Activated CD4-positive, alpha-beta T cell treated with anti-CD3 and anti-CD28 coated beads for 36 hours (primary cell): ENCODE measurements around the gene EIF5B. TPM values are rescaled to one million over a fixed set of nuclear protein-coding genes. Genes with fewer than 3 reads are reported as not detected.
A peak's percentile ranks its signal among the peaks of the same experiment; 100 is the strongest.
"Not testable (repeated sequence)": the region's sequence is repeated elsewhere in the genome, so short reads cannot be mapped to it uniquely, and the experiment has no call there.

ENCODE experiments used
- ATAC-seq: fragments of 200-7000 bp; cut with Tn5 transposase; one replicate; pipeline ENCODE4 v1.10.0; 2021; ENCODE audit warnings: mild to moderate bottlenecking, moderate library complexity
- CTCF ChIA-PET: fragments of 350-600 bp; sonication (Branson Sonifier 250); formaldehyde crosslinking; loops from one replicate; lab custom pipeline; 2021; ENCODE audit warnings: antibody characterized with exemption; lab: Charles Lee
- POLR2A ChIA-PET: fragments of 350-600 bp; sonication (Branson Sonifier 250); formaldehyde crosslinking; loops from one replicate; lab custom pipeline; 2021; ENCODE audit warnings: antibody characterized with exemption, inconsistent platforms; lab: Charles Lee
- DNase-seq: peaks from one replicate; pipeline ENCODE4 v3.0.0-alpha.2; 2020
- H3K27ac Mint-ChIP-seq: one replicate; pipeline ENCODE4 v1.8.0; 2021; ENCODE audit warnings: mixed read lengths
- H3K27me3 Mint-ChIP-seq: one replicate; pipeline ENCODE4 v1.8.0; 2021; ENCODE audit warnings: mixed read lengths
- H3K36me3 Mint-ChIP-seq: one replicate; pipeline ENCODE4 v1.8.0; 2021; ENCODE audit warnings: low read depth, mixed read lengths
- H3K4me1 Mint-ChIP-seq: one replicate; pipeline ENCODE4 v1.8.0; 2021; ENCODE audit warnings: mixed read lengths
- H3K4me3 Mint-ChIP-seq: one replicate; pipeline ENCODE4 v1.8.0; 2021; ENCODE audit warnings: mild to moderate bottlenecking, moderate library complexity, mixed read lengths
- H3K9me3 Mint-ChIP-seq: one replicate; pipeline ENCODE4 v1.8.0; 2021; ENCODE audit warnings: low read depth, mixed read lengths
- intact Hi-C, 2 experiments: fragments of 100-400 bp; cut with DNase I in 1 of 2; cut with micrococcal nuclease in 1 of 2; formaldehyde crosslinking; loops; one replicate each; pipeline versions ENCODE4 v1.14.2 to v1.15.1; 2022 to 2024; cut with DNase I, micrococcal nuclease
- total RNA-seq, 2 experiments: library from RNA; stranded (reverse); gene quantifications; one replicate each; pipeline ENCODE4 v1.2.3, GENCODE V29; 2021

The EIF5B gene
- total RNA-seq, 2 experiments from 2014 or later, result 79.0 to 95.4 TPM

DNA sequence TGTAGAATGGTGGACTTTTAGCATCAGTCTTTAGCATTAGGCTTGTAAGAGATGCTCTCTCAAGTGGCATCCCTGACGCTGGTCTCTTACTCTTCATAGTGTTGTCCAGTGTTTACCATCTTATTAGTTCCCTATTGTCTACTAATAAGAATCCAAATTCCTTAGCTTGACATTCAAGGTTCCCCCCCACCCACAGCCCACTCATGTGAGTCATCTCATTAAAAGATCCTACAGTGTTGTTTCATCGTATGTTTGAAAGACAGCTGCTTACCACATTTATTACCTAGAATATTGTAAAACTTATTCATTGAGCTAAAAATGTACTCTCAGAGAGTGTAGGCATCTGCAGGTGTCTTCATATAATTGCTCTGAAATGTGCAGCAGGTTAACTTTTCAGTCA lies 28.5 kb downstream of the EIF5B start:
- no peaks in the 10 kb centered on the region for H3K4me1 Mint-ChIP-seq
- H3K36me3 Mint-ChIP-seq, result peaks cover 59% of the 10 kb centered on the region
- ChIA-PET POLR2A (interaction anchor here (0.6 kb wide), 1 partner anchor 315 kb away, joined by 3 read pairs; no protein-coding TSS in a partner anchor), CTCF (interaction anchor here (0.7 to 2.0 kb wide), 6 partner anchors 8 to 31 kb away, joined by 3 to 6 read pairs (median 4); partner anchors contain the start of gene TXNDC9)
- no peak overlapping the region for H3K4me3 Mint-ChIP-seq
- DNase-seq (no peak), ATAC-seq (no peak)
- no peaks in the 10 kb centered on the region for H3K9me3 Mint-ChIP-seq
- no peak overlapping the region for H3K27ac Mint-ChIP-seq
- no peaks in the 10 kb centered on the region for H3K27me3 Mint-ChIP-seq
- intact Hi-C loops, result no loop called here

DNA sequence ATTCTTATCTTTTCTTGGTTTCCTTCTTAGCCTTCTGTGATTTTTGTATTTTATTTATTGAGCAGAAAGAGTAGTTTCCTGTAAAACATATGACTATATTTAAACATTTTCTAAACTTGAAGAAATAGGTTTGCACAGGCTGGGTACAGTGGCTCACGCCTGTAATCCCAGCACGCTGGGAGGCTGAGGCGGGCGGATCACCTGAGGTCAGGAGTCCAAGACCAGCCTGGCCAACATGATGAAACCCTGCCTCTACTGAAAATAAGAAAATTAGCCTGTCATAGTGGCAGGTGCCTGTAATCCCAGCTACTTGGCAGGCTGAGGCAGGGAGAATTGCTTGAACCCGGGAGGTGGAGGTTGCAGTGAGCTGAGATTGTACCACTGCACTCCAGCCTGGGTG lies 31.7 kb downstream of the EIF5B start:
- H3K36me3 Mint-ChIP-seq, result peaks cover 63% of the 10 kb centered on the region
- CTCF ChIA-PET, H3K4me1 Mint-ChIP-seq, intact Hi-C loops, H3K9me3 Mint-ChIP-seq, H3K27ac Mint-ChIP-seq, H3K27me3 Mint-ChIP-seq, ATAC-seq, H3K4me3 Mint-ChIP-seq, DNase-seq: not testable (repeated sequence)
- POLR2A ChIA-PET, result interaction anchor here (0.6 kb wide), 1 partner anchor 18 kb away, joined by 3 read pairs; no protein-coding TSS in a partner anchor

DNA sequence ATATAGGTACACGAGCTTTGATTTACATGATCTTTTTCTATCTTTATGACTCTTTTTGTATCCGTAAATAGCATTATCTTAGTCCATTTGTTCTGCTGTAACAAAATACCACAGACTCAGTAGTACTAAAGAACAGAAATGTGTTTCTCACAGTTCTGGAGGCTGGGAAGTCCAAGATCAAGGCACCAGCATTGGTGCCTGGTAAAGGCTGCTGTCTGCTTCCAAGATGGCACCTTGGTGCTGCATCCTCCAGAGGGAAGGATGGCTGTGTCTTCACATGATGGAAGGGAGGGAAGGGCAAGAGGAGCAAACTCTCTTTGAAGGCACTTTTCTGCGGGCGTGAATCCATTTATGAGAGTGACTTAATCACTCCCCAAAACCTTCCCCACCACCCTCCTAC lies 36.0 kb downstream of the EIF5B start:
- no peak overlapping the region for H3K4me3 Mint-ChIP-seq

DNA sequence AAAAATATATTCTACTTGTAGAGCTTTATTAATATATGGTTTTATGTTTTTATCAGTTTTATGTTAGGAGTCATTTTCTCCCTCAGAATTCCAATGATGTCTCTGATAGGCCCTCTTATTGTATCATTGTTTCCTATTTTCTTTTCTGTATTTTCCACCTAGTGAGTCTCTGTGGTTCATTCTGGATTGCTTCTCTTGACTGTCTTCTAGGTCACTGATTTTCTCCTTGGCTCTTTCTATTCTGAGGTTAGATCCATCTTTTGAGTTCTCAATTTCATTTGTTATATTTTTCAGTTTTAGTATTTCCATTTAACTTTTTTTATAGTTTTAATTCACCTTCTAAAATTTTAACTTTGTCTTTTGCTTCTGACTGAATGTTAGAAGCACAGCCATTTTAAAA lies 37.6 kb downstream of the EIF5B start:
- intact Hi-C loops, result no loop called here
- Mint-ChIP-seq H3K4me1 (peaks cover 28% of the 10 kb centered on the region), H3K4me3 (no peak overlapping the region), H3K27me3 (no peaks in the 10 kb centered on the region), H3K9me3 (peaks cover 7% of the 10 kb centered on the region), H3K36me3 (peaks cover 72% of the 10 kb centered on the region), H3K27ac (peak overlapping the region; percentile 11)
- ChIA-PET CTCF (interaction anchor here (0.6 to 1.5 kb wide), 3 partner anchors 10 to 116 kb away, joined by 3 to 5 read pairs (median 3); no protein-coding TSS in a partner anchor), POLR2A (no interaction called here)
- ATAC-seq, result no peak
- no peak for DNase-seq

More for the DNA sequence above, 36.0 kb downstream of the EIF5B start:
- H3K27me3 Mint-ChIP-seq, result no peaks in the 10 kb centered on the region
- ATAC-seq, result no peak
- intact Hi-C loops, result no loop called here
- peaks cover 72% of the 10 kb centered on the region for H3K36me3 Mint-ChIP-seq
- POLR2A ChIA-PET, result interaction anchor here (0.6 kb wide), 1 partner anchor 211 kb away, joined by 4 read pairs; no protein-coding TSS in a partner anchor
- DNase-seq, result no peak
- CTCF ChIA-PET, result interaction anchor here (1.2 to 2.3 kb wide), 3 partner anchors 16 to 118 kb away, joined by 3 to 7 read pairs (median 4); partner anchors contain the start of gene TXNDC9
- peaks cover 22% of the 10 kb centered on the region for H3K4me1 Mint-ChIP-seq
- peak overlapping the region; percentile 8 for H3K27ac Mint-ChIP-seq
- peaks cover 7% of the 10 kb centered on the region for H3K9me3 Mint-ChIP-seq

DNA sequence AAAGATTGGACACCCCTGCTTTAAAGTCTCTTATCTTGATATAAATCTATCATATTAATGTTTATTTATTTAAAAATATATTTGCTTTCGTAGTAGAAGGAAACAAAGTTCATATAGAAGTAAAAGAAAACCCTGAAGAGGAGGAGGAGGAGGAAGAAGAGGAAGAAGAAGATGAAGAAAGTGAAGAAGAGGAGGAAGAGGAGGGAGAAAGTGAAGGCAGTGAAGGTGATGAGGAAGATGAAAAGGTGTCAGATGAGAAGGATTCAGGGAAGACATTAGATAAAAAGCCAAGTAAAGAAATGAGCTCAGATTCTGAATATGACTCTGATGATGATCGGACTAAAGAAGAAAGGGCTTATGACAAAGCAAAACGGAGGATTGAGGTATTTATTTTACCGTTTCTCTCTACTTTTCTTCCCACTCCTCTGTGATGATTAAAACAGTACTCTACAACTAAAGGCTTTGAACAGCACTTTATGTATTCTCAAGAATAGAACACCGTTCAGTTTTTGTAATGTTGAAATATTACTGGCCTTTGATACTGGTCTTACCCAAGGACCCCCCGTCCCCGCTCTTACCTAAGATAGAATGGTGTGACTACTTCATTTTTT lies 39.2 kb downstream of the EIF5B start:
- Mint-ChIP-seq H3K4me1 (peaks cover 40% of the 10 kb centered on the region), H3K27ac (peak overlapping the region; percentile 63), H3K9me3 (peaks cover 7% of the 10 kb centered on the region), H3K36me3 (peaks cover 78% of the 10 kb centered on the region), H3K4me3 (no peak overlapping the region), H3K27me3 (no peaks in the 10 kb centered on the region)
- DNase-seq (no peak), ATAC-seq (peak; percentile 63)
- intact Hi-C loops, result loop anchor here in 1 of 2 experiments (2.0 kb wide), 1 partner anchor 28 kb away; no protein-coding TSS in a partner anchor
- ChIA-PET POLR2A (no interaction called here), CTCF (interaction anchor here (2.1 kb wide), 1 partner anchor 11 kb away, joined by 6 read pairs; no protein-coding TSS in a partner anchor)

DNA sequence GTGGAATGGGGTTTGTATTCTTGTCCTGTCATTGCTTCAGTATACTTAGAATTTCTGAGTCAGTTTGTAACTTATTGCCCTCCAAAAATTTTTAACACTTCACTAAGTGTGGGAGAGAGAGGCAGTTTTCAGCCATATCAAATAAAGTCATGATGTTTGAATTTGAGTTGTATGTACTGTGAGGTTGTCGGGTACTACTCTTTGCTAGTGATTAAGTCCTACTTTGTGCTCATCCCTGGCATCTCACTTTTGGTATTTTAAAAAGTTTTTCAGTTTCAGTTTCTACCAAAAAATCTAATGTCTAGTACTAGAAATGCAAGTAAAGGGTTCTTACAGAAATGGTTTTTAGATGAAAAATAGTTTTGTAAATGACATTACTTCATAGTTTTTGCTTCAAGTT lies 40.7 kb downstream of the EIF5B start:
- Mint-ChIP-seq H3K4me3 (no peak overlapping the region), H3K4me1 (peaks cover 40% of the 10 kb centered on the region), H3K9me3 (peaks cover 7% of the 10 kb centered on the region), H3K36me3 (peaks cover 77% of the 10 kb centered on the region), H3K27ac (peak overlapping the region; percentile 65), H3K27me3 (no peaks in the 10 kb centered on the region)
- DNase-seq, result no peak
- ATAC-seq, result peak; percentile 87
- intact Hi-C loops, result loop anchor here (1.0 to 2.0 kb wide), 2 partner anchors 29 to 42 kb away; partner anchors contain the start of gene TXNDC9 (in 1 of the 2)
- POLR2A ChIA-PET, result no interaction called here
- CTCF ChIA-PET, result interaction anchor here (0.6 to 0.8 kb wide), 3 partner anchors 41 to 673 kb away, joined by 3 to 4 read pairs (median 3); partner anchors contain the start of gene EIF5B

DNA sequence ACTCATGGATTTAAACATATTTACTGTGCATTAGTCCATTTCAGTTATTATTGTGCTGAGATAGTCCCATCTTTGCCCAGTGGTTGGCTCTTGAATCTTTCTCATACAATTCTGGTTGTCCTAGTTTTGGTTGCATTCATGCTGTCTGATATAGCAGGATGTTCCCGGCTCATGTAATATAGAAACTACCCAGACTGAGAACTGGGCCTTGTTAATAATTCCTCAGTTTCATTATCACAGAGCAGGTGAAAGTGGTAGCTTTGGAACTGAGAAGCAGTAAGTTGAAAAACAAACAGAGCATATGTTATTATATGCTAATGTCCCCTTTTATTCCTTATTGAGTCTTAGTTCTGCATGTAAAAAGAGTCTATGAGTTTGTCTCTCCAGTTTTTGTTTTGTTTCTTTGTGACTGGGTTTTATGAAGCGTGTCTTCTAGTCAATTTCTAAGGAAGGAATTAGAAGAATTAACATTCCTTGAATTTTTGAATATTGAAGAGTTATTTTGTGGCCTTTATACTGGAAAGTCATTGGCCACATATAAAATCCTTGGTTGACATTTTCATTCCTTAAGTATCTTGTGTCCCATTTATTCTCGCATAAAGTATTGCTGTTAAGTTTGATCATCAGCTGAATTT lies 43.3 kb downstream of the EIF5B start:
- ATAC-seq, result peak; percentile 27
- intact Hi-C loops, result no loop called here
- Mint-ChIP-seq H3K4me3 (no peak overlapping the region), H3K27ac (peak overlapping the region; percentile 59), H3K9me3 (no peaks in the 10 kb centered on the region), H3K4me1 (peaks cover 38% of the 10 kb centered on the region), H3K27me3 (no peaks in the 10 kb centered on the region), H3K36me3 (peaks cover 66% of the 10 kb centered on the region)
- ChIA-PET POLR2A (no interaction called here), CTCF (interaction anchor here (0.7 kb wide), 1 partner anchor 9 kb away, joined by 3 read pairs; no protein-coding TSS in a partner anchor)
- no peak for DNase-seq

DNA sequence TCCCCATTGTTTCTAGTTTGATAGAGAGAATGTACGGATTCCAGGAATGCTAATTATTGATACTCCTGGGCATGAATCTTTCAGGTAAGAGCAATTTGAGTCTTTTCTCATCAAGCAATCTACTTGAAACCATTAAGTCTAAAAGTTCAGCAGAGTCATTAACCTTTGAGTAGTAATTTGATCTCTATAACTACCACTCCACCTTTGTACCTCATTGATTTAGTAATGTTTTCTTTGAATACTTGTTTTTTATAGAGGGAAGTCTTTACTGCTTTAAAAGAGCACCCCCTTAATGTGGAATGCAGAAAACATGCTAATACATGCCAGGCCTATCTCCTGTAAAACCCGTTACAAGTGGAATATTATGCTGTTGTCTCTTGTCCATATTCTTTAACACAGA lies 45.0 kb downstream of the EIF5B start:
- H3K4me3 Mint-ChIP-seq, result no peak overlapping the region
- peaks cover 58% of the 10 kb centered on the region for H3K36me3 Mint-ChIP-seq
- DNase-seq, result no peak
- POLR2A ChIA-PET, result no interaction called here
- no peaks in the 10 kb centered on the region for H3K27me3 Mint-ChIP-seq
- ATAC-seq, result no peak
- CTCF ChIA-PET, result interaction anchor here (0.6 kb wide), 1 partner anchor 17 kb away, joined by 3 read pairs; no protein-coding TSS in a partner anchor
- no peak overlapping the region for H3K27ac Mint-ChIP-seq
- intact Hi-C loops, result no loop called here
- H3K4me1 Mint-ChIP-seq, result peaks cover 27% of the 10 kb centered on the region
- H3K9me3 Mint-ChIP-seq, result no peaks in the 10 kb centered on the region

DNA sequence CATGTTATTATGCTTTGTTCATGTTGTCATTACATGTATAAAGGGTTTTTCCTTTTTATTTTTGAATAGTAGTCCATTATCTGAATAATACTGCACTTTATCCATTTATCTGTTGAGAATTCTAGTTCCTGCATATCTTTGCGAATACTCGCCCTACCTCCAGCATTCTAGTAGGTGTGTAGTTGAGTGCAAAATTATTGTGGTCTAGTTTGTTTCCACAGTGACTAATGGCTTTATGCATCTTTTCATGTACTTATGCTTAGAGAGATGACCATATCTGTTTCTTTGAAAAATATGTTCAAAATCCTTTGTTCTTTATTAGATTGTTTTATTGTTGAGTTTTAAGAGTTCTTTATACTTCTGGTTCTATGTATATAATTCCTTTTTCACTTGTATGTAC lies 48.8 kb downstream of the EIF5B start:
- DNase-seq, result no peak
- Mint-ChIP-seq H3K36me3 (peaks cover 42% of the 10 kb centered on the region), H3K27ac (no peak overlapping the region), H3K9me3 (no peaks in the 10 kb centered on the region), H3K27me3 (no peaks in the 10 kb centered on the region), H3K4me1 (peaks cover 7% of the 10 kb centered on the region), H3K4me3 (no peak overlapping the region)
- no peak for ATAC-seq
- intact Hi-C loops, result no loop called here
- POLR2A ChIA-PET, result no interaction called here
- CTCF ChIA-PET, result no interaction called here

DNA sequence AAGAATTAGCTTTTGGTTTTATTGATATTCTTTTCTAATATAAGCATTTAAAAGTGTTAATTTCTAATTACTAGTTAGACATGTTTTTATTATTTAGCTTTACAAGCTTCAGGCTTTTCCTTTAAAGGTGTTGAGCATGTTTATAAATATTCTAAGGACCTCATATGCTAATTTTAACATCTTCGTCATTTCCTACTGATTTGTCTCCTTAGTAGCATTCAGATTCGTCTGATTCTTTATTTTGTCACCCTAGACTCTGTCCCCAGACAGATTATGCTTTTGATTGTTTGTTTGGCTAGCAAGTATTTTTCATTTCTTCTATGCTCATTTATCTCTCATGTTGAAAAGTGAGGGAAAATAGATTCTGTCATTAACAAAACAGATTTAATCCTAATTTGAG lies 51.7 kb downstream of the EIF5B start:
- intact Hi-C loops, result no loop called here
- ChIA-PET CTCF (no interaction called here), POLR2A (no interaction called here)

DNA sequence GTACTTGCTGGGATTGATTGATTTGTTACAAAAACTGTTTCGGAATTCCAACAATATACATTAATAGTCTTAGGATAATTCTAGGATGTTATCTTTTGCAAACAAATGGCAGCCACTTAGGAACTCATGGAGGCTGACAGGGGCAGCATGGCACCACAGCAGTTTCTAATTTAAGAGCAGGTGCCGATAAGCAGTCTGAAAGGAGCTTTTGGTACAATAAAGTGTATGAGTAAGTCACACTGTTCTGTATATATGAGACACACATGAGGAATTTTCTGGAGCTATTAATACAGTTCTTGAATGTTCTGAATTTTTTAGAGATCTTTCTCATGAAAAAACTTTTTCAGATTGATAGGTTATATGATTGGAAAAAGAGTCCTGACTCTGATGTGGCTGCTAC lies 52.2 kb downstream of the EIF5B start:
- Mint-ChIP-seq H3K27me3 (no peaks in the 10 kb centered on the region), H3K27ac (no peak overlapping the region), H3K4me3 (no peak overlapping the region), H3K9me3 (no peaks in the 10 kb centered on the region), H3K36me3 (peaks cover 35% of the 10 kb centered on the region), H3K4me1 (peaks cover 7% of the 10 kb centered on the region)
- POLR2A ChIA-PET, result no interaction called here
- no peak for ATAC-seq
- intact Hi-C loops, result no loop called here
- CTCF ChIA-PET, result no interaction called here
- no peak for DNase-seq

More for the DNA sequence above, 51.7 kb downstream of the EIF5B start:
- no peak for DNase-seq
- Mint-ChIP-seq H3K4me1 (peaks cover 7% of the 10 kb centered on the region), H3K9me3 (no peaks in the 10 kb centered on the region), H3K4me3 (no peak overlapping the region), H3K27ac (no peak overlapping the region), H3K36me3 (peaks cover 33% of the 10 kb centered on the region), H3K27me3 (no peaks in the 10 kb centered on the region)
- no peak for ATAC-seq
